Stimulated activated CD8-positive, alpha-beta memory T cell treated with anti-CD3 and anti-CD28 coated beads, Interleukin-4, amount 100 ng/mL, for 24 hours (primary cell): ENCODE measurements around the gene PRMT7.
"Not testable (repeated sequence)": the region's sequence is repeated elsewhere in the genome, so short reads cannot be mapped to it uniquely, and the experiment has no call there.

Source experiments
- DNase-seq: peaks from one replicate; pipeline ENCODE4 v3.0.0-alpha.2; 2020; ENCODE audit warnings: low read depth

Gene PRMT7

GRCh38 chr16:68283801-68284598 is 26.8 kb upstream of the PRMT7 start:
- no peak for DNase-seq

GRCh38 chr16:68284847-68285246 is 26.0 kb upstream of the PRMT7 start:
- no peak for DNase-seq

- DNase-seq, result no peak
Measured at GRCh38 chr16:68285683-68286082, 25.1 kb upstream of the PRMT7 start.

- no peak for DNase-seq
Measured at GRCh38 chr16:68286153-68287074, 24.4 kb upstream of the PRMT7 start.

- DNase-seq, result no peak
Measured at GRCh38 chr16:68287276-68288251, 23.3 kb upstream of the PRMT7 start.

GRCh38 chr16:68288252-68288650 is 22.6 kb upstream of the PRMT7 start:
- DNase-seq, result no peak

- DNase-seq, result not testable (repeated sequence)
Measured at GRCh38 chr16:68288796-68289195, 22.0 kb upstream of the PRMT7 start.

- DNase-seq, result no peak
Measured at GRCh38 chr16:68289202-68289601, 21.6 kb upstream of the PRMT7 start.

GRCh38 chr16:68289621-68290329 is 21.0 kb upstream of the PRMT7 start:
- DNase-seq, result peak; percentile 47

- DNase-seq, result no peak
Measured at GRCh38 chr16:68290450-68290849, 20.4 kb upstream of the PRMT7 start.

GRCh38 chr16:68291227-68291626 is 19.6 kb upstream of the PRMT7 start:
- DNase-seq, result no peak

GRCh38 chr16:68292425-68292824 is 18.4 kb upstream of the PRMT7 start:
- DNase-seq, result no peak

GRCh38 chr16:68296291-68296690 is 14.5 kb upstream of the PRMT7 start:
- DNase-seq, result no peak

GRCh38 chr16:68296693-68297092 is 14.1 kb upstream of the PRMT7 start:
- no peak for DNase-seq

GRCh38 chr16:68297908-68298307 is 12.9 kb upstream of the PRMT7 start:
- DNase-seq, result no peak

- no peak for DNase-seq
Measured at GRCh38 chr16:68298312-68298711, 12.5 kb upstream of the PRMT7 start.

- no peak for DNase-seq
Measured at GRCh38 chr16:68298907-68299561, 11.8 kb upstream of the PRMT7 start.

- DNase-seq, result no peak
Measured at GRCh38 chr16:68299571-68300453, 11.0 kb upstream of the PRMT7 start.

GRCh38 chr16:68300734-68301459 is 9.9 kb upstream of the PRMT7 start:
- DNase-seq, result no peak
